Measurements from ENCODE around the gene KAZN.

The KAZN gene

DNA sequence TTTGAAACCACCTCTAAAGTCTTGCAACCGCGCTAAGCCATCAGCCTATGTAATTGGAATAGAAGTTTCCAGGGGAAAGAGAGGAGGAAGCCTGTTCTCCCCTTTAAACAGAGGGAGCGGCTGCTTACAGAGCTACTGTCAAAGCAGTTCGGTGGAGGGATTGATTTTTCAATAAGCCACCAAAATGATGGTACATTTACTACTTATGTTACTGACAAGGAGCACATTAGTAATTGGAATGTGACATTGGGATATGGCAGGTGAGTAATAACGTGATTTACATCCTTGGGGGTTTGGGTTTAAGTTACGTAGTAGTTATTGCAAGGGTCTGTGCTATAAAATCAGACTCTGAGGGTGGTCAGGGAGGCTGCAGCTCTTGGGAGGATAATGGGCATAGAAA, 257.3 kb downstream of the KAZN start:
- H3K27ac Mint-ChIP-seq, result no peak overlapping the region
- H3K4me1 Mint-ChIP-seq (ENCODE audit: low read depth), result no peaks in the 10 kb centered on the region
- peaks cover 4% of the 10 kb centered on the region for H3K27me3 Mint-ChIP-seq
- no peaks in the 10 kb centered on the region for H3K36me3 Mint-ChIP-seq (ENCODE audit: low read depth)
- no peak overlapping the region for H3K4me3 Mint-ChIP-seq
- no peak for DNase-seq
- no peaks in the 10 kb centered on the region for H3K9me3 Mint-ChIP-seq

DNA sequence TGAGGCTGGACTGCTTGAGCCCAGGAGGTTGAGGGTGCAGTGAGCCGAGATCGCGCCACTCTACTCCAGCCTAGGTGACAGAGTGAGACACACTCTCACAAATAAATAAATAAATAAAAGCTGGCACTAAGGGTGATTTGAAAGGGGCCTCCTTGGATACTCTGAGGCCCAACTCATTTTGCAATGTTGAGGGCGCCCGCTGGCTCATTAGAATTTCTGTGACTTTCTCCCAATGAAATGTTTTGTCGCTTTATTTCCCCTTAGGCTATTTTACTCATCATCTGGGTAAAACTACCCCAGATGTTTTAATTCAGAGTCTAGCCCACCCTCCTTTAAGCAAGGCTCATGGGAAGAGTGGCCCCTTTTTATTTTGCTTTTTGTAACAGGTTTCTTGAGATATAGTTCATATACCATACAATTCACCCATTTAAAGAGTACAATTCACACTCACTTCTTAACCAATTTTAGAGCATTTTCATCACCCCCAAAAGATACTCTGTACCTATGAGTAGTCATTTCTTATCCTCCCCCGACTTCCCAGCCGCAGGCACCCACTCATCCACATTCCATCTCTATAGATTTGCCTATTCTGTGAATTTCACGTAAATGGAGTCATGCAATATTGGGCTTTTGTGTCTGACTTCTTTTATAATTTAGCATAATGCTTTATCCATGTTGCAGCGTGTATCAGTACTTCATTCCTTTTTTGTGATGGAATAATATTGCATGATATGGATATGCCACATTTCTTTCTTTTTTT, 259.1 kb downstream of the KAZN start:
- Mint-ChIP-seq H3K4me1 (ENCODE audit: low read depth) (no peaks in the 10 kb centered on the region), H3K27me3 (peaks cover 6% of the 10 kb centered on the region), H3K36me3 (ENCODE audit: low read depth) (no peaks in the 10 kb centered on the region), H3K4me3 (no peak overlapping the region), H3K27ac (no peak overlapping the region), H3K9me3 (no peaks in the 10 kb centered on the region)
- no peak for DNase-seq

DNA sequence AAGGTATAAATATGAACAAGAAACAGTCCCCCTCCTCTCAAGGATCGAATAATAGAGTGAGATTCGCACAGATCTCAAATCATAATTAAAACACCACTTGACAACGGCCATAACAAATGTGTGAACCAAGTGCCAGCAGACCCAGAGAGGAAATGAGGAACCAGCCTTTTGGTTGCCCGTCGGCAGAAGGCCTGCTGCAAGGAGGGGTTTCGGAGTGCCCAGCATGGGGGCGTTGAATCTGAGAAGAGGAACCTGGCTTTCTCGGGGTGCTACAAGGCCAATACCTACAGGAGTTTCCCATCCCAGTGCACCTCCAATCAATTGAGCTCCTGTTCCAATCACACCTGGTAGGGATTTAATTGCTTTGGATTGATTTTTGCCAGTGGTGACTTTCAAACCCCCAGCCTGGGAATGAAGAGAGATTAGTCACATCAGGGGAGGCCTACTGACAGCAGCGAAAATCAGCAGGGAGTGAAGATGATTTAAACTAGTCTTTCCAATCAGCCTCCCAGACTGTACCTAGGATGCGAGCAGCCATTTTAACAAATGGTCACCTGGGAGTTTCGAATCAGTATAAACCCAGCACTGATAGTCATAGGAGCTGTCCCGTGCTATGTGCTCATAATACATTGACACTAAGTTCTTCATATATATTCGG, 263.8 kb downstream of the KAZN start:
- Mint-ChIP-seq H3K4me3 (no peak overlapping the region), H3K27ac (no peak overlapping the region), H3K36me3 (ENCODE audit: low read depth) (no peaks in the 10 kb centered on the region), H3K27me3 (peaks cover 7% of the 10 kb centered on the region), H3K4me1 (ENCODE audit: low read depth) (no peaks in the 10 kb centered on the region), H3K9me3 (no peaks in the 10 kb centered on the region)
- no peak for DNase-seq

DNA sequence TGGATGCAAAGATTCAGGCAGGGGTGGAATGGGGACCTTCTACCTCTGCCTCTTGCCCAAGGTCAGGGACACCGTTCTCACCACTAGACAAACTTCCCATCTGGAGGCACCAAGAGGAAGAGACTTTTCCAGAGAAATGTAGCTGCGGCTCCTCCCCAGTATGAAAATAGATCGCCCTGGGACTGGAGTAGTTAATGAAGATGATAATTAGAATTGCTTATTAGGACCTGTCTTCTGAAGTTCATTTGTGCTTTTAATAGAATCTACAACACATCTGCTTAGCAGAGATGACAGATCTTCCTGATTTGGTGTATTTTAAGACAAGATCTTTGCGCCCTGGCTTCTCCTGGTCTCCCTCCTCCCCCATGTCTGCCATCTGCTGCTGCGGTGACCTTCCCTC, 266.6 kb downstream of the KAZN start:
- no peaks in the 10 kb centered on the region for H3K4me1 Mint-ChIP-seq (ENCODE audit: low read depth)
- H3K36me3 Mint-ChIP-seq (ENCODE audit: low read depth), result no peaks in the 10 kb centered on the region
- H3K27ac Mint-ChIP-seq, result no peak overlapping the region
- DNase-seq, result no peak
- H3K9me3 Mint-ChIP-seq, result no peaks in the 10 kb centered on the region
- peaks cover 11% of the 10 kb centered on the region for H3K27me3 Mint-ChIP-seq
- no peak overlapping the region for H3K4me3 Mint-ChIP-seq

DNA sequence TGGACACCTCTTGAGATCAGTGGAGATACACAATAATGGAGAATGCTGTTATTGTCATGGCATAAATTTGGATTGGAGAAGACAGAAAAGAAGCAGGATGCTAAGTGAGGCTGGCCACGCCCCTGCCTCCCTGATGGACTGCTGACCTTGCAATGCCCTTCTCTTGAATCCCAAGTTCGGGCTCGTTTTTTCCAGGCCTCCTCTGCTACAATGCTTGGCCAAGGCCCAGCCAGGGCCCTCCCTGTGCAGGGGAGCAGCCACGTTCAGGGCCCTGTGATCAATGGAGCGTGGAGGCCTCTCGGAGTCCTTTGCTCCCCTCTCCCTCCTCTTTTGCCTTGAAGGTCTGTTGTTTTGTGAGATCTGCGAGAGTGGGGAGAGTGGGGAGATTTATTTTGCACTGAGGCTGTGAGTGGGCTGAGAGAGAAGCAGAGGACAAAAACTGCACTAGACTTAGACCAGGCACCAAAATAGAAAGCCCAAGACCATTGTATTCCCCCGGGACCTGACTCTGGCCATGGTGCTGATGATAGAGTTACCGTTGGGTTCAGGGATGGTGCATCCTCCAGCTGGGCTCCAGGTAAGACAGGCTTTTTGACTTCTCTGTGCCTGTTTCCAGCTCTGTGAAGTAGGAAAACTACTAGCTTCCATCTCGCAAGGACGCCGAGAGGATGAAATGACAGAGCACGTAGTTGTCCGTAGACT, 268.6 kb downstream of the KAZN start:
- Mint-ChIP-seq H3K27ac (no peak overlapping the region), H3K4me1 (ENCODE audit: low read depth) (no peaks in the 10 kb centered on the region), H3K27me3 (peaks cover 15% of the 10 kb centered on the region), H3K9me3 (no peaks in the 10 kb centered on the region), H3K4me3 (no peak overlapping the region), H3K36me3 (ENCODE audit: low read depth) (no peaks in the 10 kb centered on the region)
- no peak for DNase-seq

DNA sequence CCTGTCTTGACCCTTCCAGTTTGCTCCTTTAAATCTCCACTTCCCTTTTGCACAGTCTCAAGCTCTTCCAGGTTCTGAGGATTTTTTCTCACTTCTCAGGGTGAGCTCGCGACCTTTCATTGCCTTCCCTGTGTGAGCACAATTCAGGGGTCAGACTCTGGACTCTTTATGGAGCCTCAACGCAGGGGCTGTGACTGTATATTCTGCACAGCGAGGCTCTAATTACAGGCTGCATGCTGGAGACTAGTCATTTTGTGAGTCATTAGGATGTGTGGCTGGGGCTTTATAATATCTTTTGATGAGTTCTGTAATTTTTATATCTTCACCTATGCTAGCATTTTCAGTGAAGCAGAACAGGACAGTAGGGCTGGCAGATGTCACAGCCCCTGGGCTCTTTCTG, 270.7 kb downstream of the KAZN start:
- Mint-ChIP-seq H3K27me3 (peaks cover 10% of the 10 kb centered on the region), H3K36me3 (ENCODE audit: low read depth) (no peaks in the 10 kb centered on the region), H3K27ac (no peak overlapping the region), H3K4me1 (ENCODE audit: low read depth) (no peaks in the 10 kb centered on the region), H3K4me3 (no peak overlapping the region), H3K9me3 (no peaks in the 10 kb centered on the region)
- DNase-seq, result no peak

DNA sequence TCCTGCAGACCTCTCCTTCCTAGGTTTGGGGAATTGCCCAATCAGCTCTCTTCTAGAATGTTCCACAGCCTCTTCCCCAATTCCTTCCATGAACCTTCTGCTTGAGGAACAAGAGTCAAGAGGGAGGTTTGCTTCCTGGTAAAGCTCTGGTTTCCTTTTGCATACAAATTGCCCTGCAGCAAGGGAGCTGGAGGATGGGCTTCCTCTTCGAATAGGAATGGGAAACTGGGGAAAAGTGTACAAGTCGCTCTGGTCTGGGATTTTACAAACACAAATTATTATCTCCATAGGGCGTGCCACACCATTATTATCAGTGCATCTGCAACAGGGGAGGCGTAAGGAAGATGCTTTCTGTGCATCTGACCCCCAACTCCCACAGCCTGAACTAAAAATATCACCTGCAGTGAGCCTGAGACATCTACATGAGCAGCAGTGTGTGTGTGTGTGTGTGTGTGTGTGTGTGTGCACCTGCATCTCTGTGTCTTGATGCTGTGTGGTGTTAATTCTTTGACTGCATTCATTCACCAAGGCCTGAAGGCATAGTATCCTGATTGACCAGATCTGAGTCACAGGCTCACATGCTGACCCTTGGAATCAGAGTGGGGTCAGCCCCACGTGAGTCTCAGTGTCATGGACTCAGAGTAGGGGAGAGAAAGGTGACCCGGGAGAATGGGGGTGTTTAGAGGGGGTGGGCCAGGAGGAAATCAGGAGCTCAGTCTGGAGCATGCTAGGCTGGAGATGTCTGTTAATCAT, 272.9 kb downstream of the KAZN start:
- no peaks in the 10 kb centered on the region for H3K4me1 Mint-ChIP-seq (ENCODE audit: low read depth)
- H3K4me3 Mint-ChIP-seq, result no peak overlapping the region
- DNase-seq, result no peak
- H3K9me3 Mint-ChIP-seq, result no peaks in the 10 kb centered on the region
- H3K27me3 Mint-ChIP-seq, result peaks cover 13% of the 10 kb centered on the region
- H3K27ac Mint-ChIP-seq, result no peak overlapping the region
- H3K36me3 Mint-ChIP-seq (ENCODE audit: low read depth), result no peaks in the 10 kb centered on the region

DNA sequence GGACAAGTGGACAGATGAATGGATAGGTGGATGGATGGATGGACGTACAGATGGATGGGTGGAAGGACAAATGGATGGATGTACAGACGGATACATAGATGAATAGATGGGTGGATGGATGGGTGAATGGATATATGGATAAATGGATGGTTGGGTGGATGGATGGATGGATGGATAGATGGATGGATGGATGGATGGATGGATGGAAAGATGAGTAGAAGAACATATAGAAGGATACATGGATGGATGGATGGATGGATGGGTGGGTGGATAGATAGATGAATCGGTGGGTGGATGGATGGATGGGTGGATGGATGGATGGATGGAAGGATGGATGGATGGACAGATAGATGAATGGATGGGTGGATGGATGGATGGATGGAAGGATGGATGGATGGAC, 274.3 kb downstream of the KAZN start:
- no peak for DNase-seq
- Mint-ChIP-seq H3K27me3 (peaks cover 12% of the 10 kb centered on the region), H3K4me3 (no peak overlapping the region), H3K27ac (no peak overlapping the region), H3K4me1 (ENCODE audit: low read depth) (no peaks in the 10 kb centered on the region), H3K36me3 (ENCODE audit: low read depth) (no peaks in the 10 kb centered on the region), H3K9me3 (no peaks in the 10 kb centered on the region)

DNA sequence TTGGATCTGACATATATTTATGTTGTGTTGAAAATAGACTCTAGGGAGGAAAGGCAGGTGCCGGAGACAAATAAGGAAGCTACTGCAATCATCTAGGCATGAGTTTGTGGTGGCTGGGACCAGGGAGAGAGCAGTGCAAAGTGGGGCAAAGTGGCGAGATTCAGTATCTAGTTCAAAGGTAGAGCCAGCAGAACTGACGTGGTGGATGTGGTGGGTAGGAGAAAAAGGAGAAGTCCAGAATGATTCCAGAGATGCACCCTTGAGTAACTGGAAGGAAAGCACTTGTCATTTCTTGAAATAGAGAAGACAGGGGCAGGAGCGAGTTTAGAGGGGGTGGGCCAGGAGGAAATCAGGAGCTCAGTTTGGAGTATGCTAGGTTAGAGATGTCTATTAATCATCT, 275.2 kb downstream of the KAZN start:
- DNase-seq, result no peak
- Mint-ChIP-seq H3K9me3 (no peaks in the 10 kb centered on the region), H3K4me3 (no peak overlapping the region), H3K27ac (no peak overlapping the region), H3K4me1 (ENCODE audit: low read depth) (no peaks in the 10 kb centered on the region), H3K36me3 (ENCODE audit: low read depth) (no peaks in the 10 kb centered on the region), H3K27me3 (peaks cover 10% of the 10 kb centered on the region)

DNA sequence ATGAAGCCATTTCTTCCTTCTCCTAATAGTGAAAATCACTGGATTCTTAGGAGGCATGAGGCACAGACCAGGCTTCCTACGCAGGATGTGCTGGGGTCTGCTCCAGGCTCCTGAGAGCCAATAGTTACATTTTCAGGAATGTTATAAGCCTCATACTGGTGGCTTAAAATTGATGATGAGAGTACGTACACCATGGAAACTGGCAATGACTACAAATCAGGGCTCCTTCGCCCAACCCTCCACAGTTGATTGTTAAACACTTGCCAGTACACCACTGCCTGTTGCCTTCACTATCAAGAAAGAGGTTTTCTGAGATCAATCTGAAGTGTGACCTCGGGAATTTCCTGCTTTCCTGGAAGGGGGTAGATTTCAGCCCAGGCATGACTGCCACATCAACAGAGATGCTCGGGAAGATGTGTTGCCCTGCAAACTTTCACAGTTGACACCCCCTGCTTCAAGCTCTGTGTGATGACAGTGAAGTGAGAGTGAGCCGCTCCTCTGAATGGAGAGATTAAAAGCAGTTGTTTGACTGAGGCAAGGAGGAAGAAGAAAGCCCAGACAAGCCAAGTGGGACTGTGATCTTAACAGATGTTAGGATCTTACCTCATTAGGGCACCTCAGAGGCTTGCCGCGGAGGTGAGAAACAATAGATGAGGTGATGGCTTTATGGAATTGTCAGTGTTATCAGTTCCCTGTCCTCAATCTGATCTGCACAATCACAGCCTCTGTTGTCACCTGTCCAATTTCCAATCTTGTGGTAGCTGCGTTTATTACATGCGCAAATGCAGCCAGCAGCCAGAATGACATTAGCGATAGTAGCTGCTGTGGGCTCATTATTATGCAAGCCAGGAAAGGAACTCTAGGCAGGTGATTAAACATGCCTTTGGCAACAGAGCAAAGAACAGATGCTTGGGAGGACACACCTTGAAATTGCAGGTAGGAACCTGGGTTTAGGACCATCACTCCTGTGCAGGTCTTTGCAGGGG, 277.3 kb downstream of the KAZN start:
- peaks cover 7% of the 10 kb centered on the region for H3K27me3 Mint-ChIP-seq
- H3K36me3 Mint-ChIP-seq (ENCODE audit: low read depth), result no peaks in the 10 kb centered on the region
- H3K27ac Mint-ChIP-seq, result no peak overlapping the region
- no peaks in the 10 kb centered on the region for H3K4me1 Mint-ChIP-seq (ENCODE audit: low read depth)
- DNase-seq, result no peak
- H3K9me3 Mint-ChIP-seq, result no peaks in the 10 kb centered on the region
- H3K4me3 Mint-ChIP-seq, result no peak overlapping the region

DNA sequence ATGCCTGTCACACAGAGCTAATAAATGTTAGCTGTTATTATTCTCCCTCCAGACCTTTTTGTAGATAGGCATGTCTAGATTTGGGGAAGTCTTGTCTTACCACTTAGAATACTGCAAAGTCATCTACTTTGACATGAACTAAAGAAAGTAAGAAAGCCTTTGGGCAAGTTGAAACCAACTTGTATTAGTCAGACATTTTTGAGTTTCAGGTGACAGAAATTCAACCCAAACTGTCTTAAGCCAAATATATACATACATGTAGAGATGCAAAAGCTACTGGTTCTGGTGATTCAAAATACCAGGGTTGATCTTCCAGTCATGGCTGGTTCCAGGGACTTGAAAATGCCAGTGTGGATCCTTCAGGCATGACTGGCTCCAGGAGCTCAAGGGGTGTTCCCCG, 278.3 kb downstream of the KAZN start:
- Mint-ChIP-seq H3K27me3 (peaks cover 3% of the 10 kb centered on the region), H3K36me3 (ENCODE audit: low read depth) (no peaks in the 10 kb centered on the region), H3K4me3 (no peak overlapping the region), H3K9me3 (no peaks in the 10 kb centered on the region), H3K27ac (no peak overlapping the region), H3K4me1 (ENCODE audit: low read depth) (no peaks in the 10 kb centered on the region)
- no peak for DNase-seq

DNA sequence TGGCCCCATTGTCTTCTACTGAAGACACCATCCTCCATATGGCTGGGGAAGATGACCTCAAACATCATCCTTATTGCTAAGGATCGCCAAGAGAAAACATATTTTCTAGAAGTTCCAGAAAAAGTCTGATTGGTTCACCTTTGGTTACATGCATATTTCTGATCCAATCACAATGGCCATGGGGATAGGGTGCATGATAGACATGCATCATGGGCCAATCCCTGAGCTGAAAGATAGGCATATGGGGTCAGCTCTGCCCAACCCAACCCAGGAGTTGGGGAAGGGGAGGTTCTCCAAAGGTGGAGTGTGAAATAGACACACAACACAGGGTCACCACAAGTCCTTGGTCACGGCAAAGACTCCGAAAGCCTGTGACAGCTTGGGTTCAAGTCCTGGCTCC, 278.7 kb downstream of the KAZN start:
- no peak for DNase-seq
- Mint-ChIP-seq H3K27me3 (peaks cover 3% of the 10 kb centered on the region), H3K9me3 (no peaks in the 10 kb centered on the region), H3K4me1 (ENCODE audit: low read depth) (no peaks in the 10 kb centered on the region), H3K36me3 (ENCODE audit: low read depth) (no peaks in the 10 kb centered on the region), H3K27ac (no peak overlapping the region), H3K4me3 (no peak overlapping the region)

DNA sequence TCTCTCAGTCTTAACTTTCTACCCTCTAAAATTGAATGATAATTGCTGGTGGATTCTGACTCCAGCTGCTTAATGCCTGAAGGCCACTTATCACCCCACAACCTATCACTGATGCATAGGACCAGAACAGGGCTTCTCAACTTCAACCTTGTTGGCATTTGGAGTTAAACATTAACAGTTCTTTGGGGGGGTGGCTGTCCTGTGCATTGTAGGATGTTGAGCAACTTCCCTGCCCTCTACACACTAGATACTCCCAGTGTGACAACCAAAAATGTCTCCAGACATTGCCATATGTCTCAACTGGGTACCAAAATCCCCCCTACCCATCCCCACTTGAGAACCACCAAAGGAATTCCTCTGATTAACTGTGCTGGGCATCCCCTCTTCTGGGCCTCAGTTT, 279.6 kb downstream of the KAZN start:
- DNase-seq, result no peak
- Mint-ChIP-seq H3K4me1 (ENCODE audit: low read depth) (no peaks in the 10 kb centered on the region), H3K36me3 (ENCODE audit: low read depth) (no peaks in the 10 kb centered on the region), H3K4me3 (no peak overlapping the region), H3K27me3 (peaks cover 5% of the 10 kb centered on the region), H3K9me3 (no peaks in the 10 kb centered on the region), H3K27ac (no peak overlapping the region)

DNA sequence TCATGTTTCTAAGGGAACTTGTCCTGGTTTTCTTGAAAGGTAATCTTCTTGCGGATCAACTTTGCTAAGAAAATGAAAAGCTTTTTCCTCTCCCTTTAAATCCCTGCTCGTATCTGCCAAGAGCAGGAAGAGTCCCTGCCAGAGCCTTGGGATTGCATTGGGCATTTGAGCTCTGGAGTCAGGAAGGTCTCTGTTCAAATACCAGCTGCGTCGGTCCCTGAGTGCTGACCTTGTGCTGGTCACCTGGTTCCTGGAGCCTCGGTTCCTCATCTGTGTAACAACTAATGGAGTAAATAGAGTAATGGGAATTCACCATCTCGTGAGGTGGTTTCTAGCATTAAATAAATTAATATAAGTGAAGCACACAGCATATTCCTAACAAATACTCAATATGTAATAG, 280.5 kb downstream of the KAZN start:
- H3K9me3 Mint-ChIP-seq, result no peaks in the 10 kb centered on the region
- H3K27ac Mint-ChIP-seq, result no peak overlapping the region
- H3K4me3 Mint-ChIP-seq, result no peak overlapping the region

More for the DNA sequence above, 280.5 kb downstream of the KAZN start:
- DNase-seq, result no peak
- H3K4me1 Mint-ChIP-seq (ENCODE audit: low read depth), result no peaks in the 10 kb centered on the region
- no peaks in the 10 kb centered on the region for H3K36me3 Mint-ChIP-seq (ENCODE audit: low read depth)
- peaks cover 10% of the 10 kb centered on the region for H3K27me3 Mint-ChIP-seq
